Measurements from ENCODE around the gene DDA1. TPM values are rescaled to one million over a fixed set of nuclear protein-coding genes. Genes with fewer than 3 reads are reported as not detected.

The DDA1 gene
- total RNA-seq, 1 donor from 2014 or later: 30.4 TPM

- TF ChIP-seq CTCF (IDR thresholded peaks at IDR 0.05): no peak
- Histone ChIP-seq H3K27me3 (no peaks in the 10 kb centered on the region), H3K36me3 (no peaks in the 10 kb centered on the region), H3K4me1 (peaks cover 34% of the 10 kb centered on the region), H3K4me3 (peak overlapping the region; percentile 91), H3K9me3 (no peaks in the 10 kb centered on the region), H3K27ac (peak overlapping the region; percentile 94)
- intact Hi-C loops (cut with DNase I): no loop called here
- ATAC-seq (peak; percentile 1), DNase-seq (peak; percentile 74)
These were observed 6.8 kb upstream of the DDA1 start for GRCh38 chr19:17302391-17303166.

DNA sequence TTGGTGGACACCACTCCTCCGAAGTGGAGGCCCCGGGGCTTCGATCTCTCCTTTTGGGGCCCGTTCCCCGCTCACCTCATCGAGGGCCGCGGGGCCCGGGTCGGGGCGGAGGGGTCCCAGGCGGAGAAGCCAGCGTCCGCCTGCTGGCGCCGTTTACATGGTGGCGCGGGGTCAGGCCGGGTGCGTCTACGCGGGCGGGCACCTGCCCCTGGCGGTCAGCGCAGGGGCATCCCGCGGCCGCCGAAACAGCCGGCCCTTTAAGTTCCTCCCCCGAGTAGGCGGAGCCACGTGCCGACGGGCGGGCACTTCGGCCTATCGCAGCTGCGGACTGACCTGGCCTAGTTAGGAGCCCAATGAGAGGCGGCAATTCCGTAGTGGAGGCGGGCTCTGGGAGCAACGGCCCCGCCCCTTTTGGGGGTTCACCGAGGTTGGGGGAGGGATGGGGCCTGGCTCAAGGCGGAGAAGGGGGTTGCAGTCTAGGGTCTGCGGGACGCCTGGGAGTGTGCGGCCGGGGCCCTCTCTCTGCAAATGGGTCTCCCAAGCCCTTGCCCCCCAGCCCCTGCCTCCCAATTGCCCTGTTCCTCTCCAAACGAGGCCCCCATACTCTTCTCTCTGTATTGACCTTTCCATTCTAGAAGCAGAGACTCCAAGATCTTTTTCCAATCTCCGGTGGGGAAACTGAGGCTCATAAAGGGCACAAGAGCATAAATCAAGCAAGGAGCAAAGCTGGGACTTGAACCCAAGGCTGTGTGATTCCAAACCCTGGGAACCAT is 6.0 kb upstream of the DDA1 start, which contains the start of gene ABHD8:
Gene ABHD8, minus strand, starts transcription at position 259 of the 773 bp plus-strand sequence. CDS start 1,809 bp downstream, outside the sequence.
- H3K4me3 ChIP-seq: peak within 1 kb of the TSS; percentile 91
- peak within 1 kb of the TSS; percentile 94 for H3K27ac ChIP-seq
- intact Hi-C loops (cut with DNase I): no loop called here
- peaks cover 34% of the 10 kb centered on the region for H3K4me1 ChIP-seq
- TF ChIP-seq CTCF (IDR thresholded peaks at IDR 0.05): peak; percentile 72
- no peaks in the 10 kb centered on the region for H3K36me3 ChIP-seq
- ATAC-seq (peak; percentile 87), DNase-seq (peak; percentile 98)
- H3K27me3 ChIP-seq: no peaks in the 10 kb centered on the region
- no peaks in the 10 kb centered on the region for H3K9me3 ChIP-seq

DNA sequence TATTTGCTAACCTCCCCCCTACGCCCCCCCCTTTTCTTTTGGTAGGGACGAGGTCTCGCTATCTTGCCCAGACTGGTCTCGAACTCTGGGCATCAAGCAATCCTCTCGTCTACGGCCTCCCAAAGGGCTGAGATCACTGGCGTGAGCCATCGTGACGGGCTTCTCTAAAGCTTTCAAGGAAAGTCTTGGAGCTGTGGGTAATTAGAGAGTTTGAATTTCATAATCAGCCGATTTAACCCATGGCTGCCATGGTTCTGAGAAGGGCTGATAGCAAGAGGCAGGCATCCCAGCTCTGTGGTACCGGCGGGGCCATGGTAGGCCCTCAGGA is 5.5 kb upstream of the DDA1 start:
- Histone ChIP-seq H3K36me3 (no peaks in the 10 kb centered on the region), H3K9me3 (no peaks in the 10 kb centered on the region), H3K4me3 (peak overlapping the region; percentile 91), H3K27ac (peak overlapping the region; percentile 94), H3K4me1 (peaks cover 34% of the 10 kb centered on the region), H3K27me3 (no peaks in the 10 kb centered on the region)
- ATAC-seq (no peak), DNase-seq (peak; percentile 76)
- intact Hi-C loops (cut with DNase I): no loop called here
- no peak for TF ChIP-seq CTCF (IDR thresholded peaks at IDR 0.05)

DNA sequence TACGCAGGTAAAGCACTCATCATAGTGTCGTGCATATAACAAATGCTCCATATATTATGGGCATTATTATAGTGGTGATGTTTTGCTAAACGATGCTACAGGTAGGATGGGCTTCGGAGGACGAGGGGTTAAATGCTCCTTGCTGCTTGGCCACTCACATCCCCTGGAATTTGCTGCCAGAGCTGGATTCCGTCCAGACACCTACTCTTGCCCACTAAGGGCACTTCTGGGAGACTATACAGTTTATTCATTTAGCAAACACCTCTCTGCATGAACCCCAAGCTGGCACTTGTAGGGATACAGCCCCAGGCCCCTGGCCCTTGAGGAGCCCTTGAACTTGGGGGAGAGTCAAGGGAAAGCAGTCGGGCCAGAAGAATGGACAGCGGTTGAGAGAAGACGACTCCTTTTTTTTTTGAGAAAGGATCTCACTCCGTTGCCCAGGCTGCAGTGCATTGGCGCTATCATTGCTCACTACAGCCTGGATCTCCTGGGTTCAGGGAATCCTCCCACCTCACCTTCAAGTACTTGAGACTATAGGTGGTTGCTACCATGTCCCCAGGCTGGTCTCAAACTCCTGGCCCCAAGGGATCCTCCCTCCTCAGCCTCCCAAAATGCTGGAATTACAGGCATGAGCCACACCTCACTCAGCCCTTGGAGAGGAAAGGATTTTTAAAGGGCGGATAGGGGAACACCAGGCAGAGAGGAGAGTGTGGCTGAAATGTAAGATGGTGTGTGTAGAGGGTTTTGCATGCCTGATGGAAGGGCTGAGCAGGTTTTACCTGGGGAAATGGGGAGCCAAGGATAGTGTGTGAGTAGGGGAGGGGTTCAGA is 4.8 kb upstream of the DDA1 start:
- H3K9me3 ChIP-seq: no peaks in the 10 kb centered on the region
- intact Hi-C loops (cut with DNase I): no loop called here
- no peak for TF ChIP-seq CTCF (IDR thresholded peaks at IDR 0.05)
- H3K36me3 ChIP-seq: no peaks in the 10 kb centered on the region
- DNase-seq: peak; percentile 79
- no peaks in the 10 kb centered on the region for H3K27me3 ChIP-seq
- ATAC-seq: no peak
- peaks cover 34% of the 10 kb centered on the region for H3K4me1 ChIP-seq
- H3K4me3 ChIP-seq: peak overlapping the region; percentile 90
- peak overlapping the region; percentile 94 for H3K27ac ChIP-seq

- H3K27ac ChIP-seq: peak overlapping the region; percentile 94
These were observed 4.2 kb upstream of the DDA1 start for GRCh38 chr19:17305216-17305516.

More at GRCh38 chr19:17305216-17305516, 4.2 kb upstream of the DDA1 start:
- no peak for TF ChIP-seq CTCF (IDR thresholded peaks at IDR 0.05)
- H3K36me3 ChIP-seq: no peaks in the 10 kb centered on the region
- ATAC-seq (no peak), DNase-seq (no peak)
- no peaks in the 10 kb centered on the region for H3K27me3 ChIP-seq
- no peaks in the 10 kb centered on the region for H3K9me3 ChIP-seq
- peaks cover 37% of the 10 kb centered on the region for H3K4me1 ChIP-seq
- intact Hi-C loops (cut with DNase I): no loop called here
- peak overlapping the region; percentile 90 for H3K4me3 ChIP-seq
